Measurements from ENCODE around the gene MYL10.

- no peak for TF ChIP-seq CTCF (IDR thresholded peaks at IDR 0.05; ENCODE audit: low read depth, low read length, poor library complexity, severe bottlenecking)
- no peak for TF ChIP-seq EZH2phosphoT487 (IDR thresholded peaks at IDR 0.05; ENCODE audit: borderline replicate concordance, low read length)
These were observed 52.1 kb downstream of the MYL10 start for GRCh38 chr7:101576998-101577397.
